Measurements from ENCODE around the gene LTBP2. TPM values are rescaled to one million over a fixed set of nuclear protein-coding genes. Genes with fewer than 3 reads are reported as not detected.

The LTBP2 gene
- total and polyA plus RNA-seq, 2 of the 8 experiments (the other 6 are each of a cell fraction or from before 2014, with no cell fraction given): 0.48 to 0.89 TPM

DNA sequence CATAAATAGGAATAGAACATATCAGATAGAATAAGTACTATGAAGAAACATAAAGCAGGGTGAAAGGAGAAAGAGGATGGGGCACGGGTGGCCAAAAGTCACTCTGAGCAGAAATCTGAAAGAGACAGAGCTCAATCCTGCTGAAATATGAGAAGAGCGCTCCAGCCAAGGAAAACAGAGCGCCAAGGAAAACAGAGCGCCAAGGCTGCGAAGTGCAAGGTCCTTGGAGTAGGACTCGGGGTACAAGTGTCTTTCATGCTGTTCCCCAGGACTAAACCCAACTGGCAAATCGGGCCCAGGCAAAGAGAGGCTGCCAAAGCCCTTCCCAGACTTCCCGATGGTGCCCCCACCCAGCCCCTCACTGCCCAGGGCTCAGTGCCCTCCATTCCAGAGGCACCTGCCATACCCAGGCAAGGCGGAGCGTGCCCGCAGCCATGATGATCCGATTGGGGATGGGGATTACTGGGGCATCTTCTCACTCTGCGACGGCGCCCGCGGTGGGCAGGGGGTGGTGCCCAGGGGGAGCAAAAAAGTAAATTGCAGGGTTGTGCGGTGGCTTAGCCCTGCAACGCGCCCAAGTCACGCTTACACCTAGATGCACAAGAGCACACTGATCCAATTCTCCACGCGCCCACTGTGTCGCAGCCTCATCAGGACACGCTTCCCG lies 1.7 kb downstream of the LTBP2 start (continued):
- TF ChIP-seq, protein P1, sequence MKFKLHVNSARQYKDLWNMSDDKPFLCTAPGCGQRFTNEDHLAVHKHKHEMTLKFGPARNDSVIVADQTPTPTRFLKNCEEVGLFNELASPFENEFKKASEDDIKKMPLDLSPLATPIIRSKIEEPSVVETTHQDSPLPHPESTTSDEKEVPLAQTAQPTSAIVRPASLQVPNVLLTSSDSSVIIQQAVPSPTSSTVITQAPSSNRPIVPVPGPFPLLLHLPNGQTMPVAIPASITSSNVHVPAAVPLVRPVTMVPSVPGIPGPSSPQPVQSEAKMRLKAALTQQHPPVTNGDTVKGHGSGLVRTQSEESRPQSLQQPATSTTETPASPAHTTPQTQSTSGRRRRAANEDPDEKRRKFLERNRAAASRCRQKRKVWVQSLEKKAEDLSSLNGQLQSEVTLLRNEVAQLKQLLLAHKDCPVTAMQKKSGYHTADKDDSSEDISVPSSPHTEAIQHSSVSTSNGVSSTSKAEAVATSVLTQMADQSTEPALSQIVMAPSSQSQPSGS (IDR thresholded peaks at IDR 0.05; ENCODE audit: low read length): no peak
- no peak for TF ChIP-seq ZNF274 (IDR thresholded peaks at IDR 0.05; ENCODE audit: borderline replicate concordance, extremely low read depth, low read length)
- no peak for TF ChIP-seq HDAC6 (IDR thresholded peaks at IDR 0.05; ENCODE audit: low read depth, low read length)
- TF ChIP-seq JUN (IDR thresholded peaks at IDR 0.05; ENCODE audit: low read depth, low read length): no peak
- TF ChIP-seq, protein P2, sequence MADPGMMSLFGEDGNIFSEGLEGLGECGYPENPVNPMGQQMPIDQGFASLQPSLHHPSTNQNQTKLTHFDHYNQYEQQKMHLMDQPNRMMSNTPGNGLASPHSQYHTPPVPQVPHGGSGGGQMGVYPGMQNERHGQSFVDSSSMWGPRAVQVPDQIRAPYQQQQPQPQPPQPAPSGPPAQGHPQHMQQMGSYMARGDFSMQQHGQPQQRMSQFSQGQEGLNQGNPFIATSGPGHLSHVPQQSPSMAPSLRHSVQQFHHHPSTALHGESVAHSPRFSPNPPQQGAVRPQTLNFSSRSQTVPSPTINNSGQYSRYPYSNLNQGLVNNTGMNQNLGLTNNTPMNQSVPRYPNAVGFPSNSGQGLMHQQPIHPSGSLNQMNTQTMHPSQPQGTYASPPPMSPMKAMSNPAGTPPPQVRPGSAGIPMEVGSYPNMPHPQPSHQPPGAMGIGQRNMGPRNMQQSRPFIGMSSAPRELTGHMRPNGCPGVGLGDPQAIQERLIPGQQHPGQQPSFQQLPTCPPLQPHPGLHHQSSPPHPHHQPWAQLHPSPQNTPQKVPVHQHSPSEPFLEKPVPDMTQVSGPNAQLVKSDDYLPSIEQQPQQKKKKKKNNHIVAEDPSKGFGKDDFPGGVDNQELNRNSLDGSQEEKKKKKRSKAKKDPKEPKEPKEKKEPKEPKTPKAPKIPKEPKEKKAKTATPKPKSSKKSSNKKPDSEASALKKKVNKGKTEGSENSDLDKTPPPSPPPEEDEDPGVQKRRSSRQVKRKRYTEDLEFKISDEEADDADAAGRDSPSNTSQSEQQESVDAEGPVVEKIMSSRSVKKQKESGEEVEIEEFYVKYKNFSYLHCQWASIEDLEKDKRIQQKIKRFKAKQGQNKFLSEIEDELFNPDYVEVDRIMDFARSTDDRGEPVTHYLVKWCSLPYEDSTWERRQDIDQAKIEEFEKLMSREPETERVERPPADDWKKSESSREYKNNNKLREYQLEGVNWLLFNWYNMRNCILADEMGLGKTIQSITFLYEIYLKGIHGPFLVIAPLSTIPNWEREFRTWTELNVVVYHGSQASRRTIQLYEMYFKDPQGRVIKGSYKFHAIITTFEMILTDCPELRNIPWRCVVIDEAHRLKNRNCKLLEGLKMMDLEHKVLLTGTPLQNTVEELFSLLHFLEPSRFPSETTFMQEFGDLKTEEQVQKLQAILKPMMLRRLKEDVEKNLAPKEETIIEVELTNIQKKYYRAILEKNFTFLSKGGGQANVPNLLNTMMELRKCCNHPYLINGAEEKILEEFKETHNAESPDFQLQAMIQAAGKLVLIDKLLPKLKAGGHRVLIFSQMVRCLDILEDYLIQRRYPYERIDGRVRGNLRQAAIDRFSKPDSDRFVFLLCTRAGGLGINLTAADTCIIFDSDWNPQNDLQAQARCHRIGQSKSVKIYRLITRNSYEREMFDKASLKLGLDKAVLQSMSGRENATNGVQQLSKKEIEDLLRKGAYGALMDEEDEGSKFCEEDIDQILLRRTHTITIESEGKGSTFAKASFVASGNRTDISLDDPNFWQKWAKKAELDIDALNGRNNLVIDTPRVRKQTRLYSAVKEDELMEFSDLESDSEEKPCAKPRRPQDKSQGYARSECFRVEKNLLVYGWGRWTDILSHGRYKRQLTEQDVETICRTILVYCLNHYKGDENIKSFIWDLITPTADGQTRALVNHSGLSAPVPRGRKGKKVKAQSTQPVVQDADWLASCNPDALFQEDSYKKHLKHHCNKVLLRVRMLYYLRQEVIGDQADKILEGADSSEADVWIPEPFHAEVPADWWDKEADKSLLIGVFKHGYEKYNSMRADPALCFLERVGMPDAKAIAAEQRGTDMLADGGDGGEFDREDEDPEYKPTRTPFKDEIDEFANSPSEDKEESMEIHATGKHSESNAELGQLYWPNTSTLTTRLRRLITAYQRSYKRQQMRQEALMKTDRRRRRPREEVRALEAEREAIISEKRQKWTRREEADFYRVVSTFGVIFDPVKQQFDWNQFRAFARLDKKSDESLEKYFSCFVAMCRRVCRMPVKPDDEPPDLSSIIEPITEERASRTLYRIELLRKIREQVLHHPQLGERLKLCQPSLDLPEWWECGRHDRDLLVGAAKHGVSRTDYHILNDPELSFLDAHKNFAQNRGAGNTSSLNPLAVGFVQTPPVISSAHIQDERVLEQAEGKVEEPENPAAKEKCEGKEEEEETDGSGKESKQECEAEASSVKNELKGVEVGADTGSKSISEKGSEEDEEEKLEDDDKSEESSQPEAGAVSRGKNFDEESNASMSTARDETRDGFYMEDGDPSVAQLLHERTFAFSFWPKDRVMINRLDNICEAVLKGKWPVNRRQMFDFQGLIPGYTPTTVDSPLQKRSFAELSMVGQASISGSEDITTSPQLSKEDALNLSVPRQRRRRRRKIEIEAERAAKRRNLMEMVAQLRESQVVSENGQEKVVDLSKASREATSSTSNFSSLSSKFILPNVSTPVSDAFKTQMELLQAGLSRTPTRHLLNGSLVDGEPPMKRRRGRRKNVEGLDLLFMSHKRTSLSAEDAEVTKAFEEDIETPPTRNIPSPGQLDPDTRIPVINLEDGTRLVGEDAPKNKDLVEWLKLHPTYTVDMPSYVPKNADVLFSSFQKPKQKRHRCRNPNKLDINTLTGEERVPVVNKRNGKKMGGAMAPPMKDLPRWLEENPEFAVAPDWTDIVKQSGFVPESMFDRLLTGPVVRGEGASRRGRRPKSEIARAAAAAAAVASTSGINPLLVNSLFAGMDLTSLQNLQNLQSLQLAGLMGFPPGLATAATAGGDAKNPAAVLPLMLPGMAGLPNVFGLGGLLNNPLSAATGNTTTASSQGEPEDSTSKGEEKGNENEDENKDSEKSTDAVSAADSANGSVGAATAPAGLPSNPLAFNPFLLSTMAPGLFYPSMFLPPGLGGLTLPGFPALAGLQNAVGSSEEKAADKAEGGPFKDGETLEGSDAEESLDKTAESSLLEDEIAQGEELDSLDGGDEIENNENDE (IDR thresholded peaks at IDR 0.05; ENCODE audit: insufficient replicate concordance, low read length): no peak
- TF ChIP-seq SUZ12 (IDR thresholded peaks at IDR 0.05; ENCODE audit: low read length): no peak

Data from H1 (cell line).